Measurements from ENCODE around the gene POMT2. TPM values are rescaled to one million over a fixed set of nuclear protein-coding genes. Genes with fewer than 3 reads are reported as not detected.

Gene POMT2
- polyA plus RNA-seq, 1 of the 3 experiments (the other 2 are of a cell fraction) = 19.9 TPM

- no peak overlapping the region for H3K4me3 ChIP-seq (ENCODE audit: low read depth in 2 of 2, low read length in 1 of 2)
- H3K4me1 ChIP-seq (ENCODE audit: control insufficient read depth in 1 of 2, insufficient read depth in 2 of 2, low read depth in 1 of 2, low read length in 1 of 2) = no peaks in the 10 kb centered on the region; a peak in 1 of 4 replicates
- H3K27ac ChIP-seq (ENCODE audit: low read depth in 2 of 2, low read length in 1 of 2) = no peak overlapping the region
- no peaks in the 10 kb centered on the region for H3F3A ChIP-seq (replicated peaks; ENCODE audit: insufficient read depth)
- H3K79me2 ChIP-seq (ENCODE audit: insufficient read depth) = no peaks in the 10 kb centered on the region
- H3K9me3 ChIP-seq = no peaks in the 10 kb centered on the region
- no peaks in the 10 kb centered on the region for H3K9me2 ChIP-seq
- H2AFZ ChIP-seq (ENCODE audit: low read depth) = no peak overlapping the region
- H3K36me3 ChIP-seq (replicated peaks in 1 of 2; ENCODE audit: control insufficient read depth in 1 of 2, insufficient read depth in 2 of 2, low read length in 1 of 2) = no peaks in the 10 kb centered on the region
- no CpG with 5 or more reads among the region's 8 CpGs for WGBS (ENCODE audit: low lambda C conversion rate)
- H3K4me2 ChIP-seq = no peak overlapping the region
- H3K27me3 ChIP-seq (ENCODE audit: insufficient read depth) = peaks cover 34% of the 10 kb centered on the region
- H3K9ac ChIP-seq = no peak overlapping the region
- H4K20me1 ChIP-seq (ENCODE audit: insufficient read depth) = no peaks in the 10 kb centered on the region
- ChIA-PET CTCF (interaction anchor here (0.7 to 1.4 kb wide), 2 partner anchors 34 to 127 kb away, joined by 3 to 4 read pairs; no protein-coding TSS in a partner anchor), POLR2A (no interaction called here)
- DNase-seq = no peak
- TF ChIP-seq REST (IDR thresholded peaks at IDR 0.05; ENCODE audit: low read depth, low read length) (no peak), GATA2 (CRISPR knock-in tag; IDR thresholded peaks at IDR 0.05) (no peak), FOXM1 (IDR thresholded peaks at IDR 0.05; ENCODE audit: low read depth) (no peak), CTCF (IDR thresholded peaks at IDR 0.05) (no peak), USF1 (IDR thresholded peaks at IDR 0.05; ENCODE audit: borderline replicate concordance, low read depth) (no peak), POLR2AphosphoS5 (IDR thresholded peaks at IDR 0.05; ENCODE audit: low read depth, low read length) (no peak), RXRA (IDR thresholded peaks at IDR 0.05; ENCODE audit: borderline replicate concordance, low read depth) (no peak), SMC3 (IDR thresholded peaks at IDR 0.05; ENCODE audit: low read depth, low read length) (no peak), SIN3A (IDR thresholded peaks at IDR 0.05; ENCODE audit: borderline replicate concordance, low read depth, low read length) (no peak), ELF1 (IDR thresholded peaks at IDR 0.05) (no peak)
Observed at GRCh38 chr14:77266336-77266735, 54.3 kb downstream of the POMT2 start.

Data from SK-N-SH (cell line).